ENCODE results near the gene MINPP1.

Gene MINPP1

DNA sequence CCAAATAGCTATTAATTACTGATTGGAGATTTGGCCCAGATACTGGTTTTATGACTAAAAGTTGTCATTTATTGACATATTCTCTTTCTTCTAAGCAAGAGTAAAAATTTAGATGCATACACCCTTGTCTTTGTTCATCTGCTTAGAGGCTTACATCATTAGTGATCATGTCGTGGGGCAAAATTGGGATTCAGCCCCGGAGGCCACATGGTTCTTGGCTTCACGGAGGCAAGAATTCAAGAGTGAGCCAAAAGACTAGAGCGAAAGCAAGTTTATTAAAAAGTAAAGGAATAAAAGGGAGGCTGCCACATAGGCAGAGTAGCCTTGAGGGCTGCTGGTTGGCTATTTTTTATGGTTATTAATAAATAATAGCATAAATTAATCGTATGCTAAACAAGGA is 41.1 kb downstream of the MINPP1 start:
- DNase-seq (ENCODE audit: low read depth, low spot score) = no peak
- TF ChIP-seq, protein P1, sequence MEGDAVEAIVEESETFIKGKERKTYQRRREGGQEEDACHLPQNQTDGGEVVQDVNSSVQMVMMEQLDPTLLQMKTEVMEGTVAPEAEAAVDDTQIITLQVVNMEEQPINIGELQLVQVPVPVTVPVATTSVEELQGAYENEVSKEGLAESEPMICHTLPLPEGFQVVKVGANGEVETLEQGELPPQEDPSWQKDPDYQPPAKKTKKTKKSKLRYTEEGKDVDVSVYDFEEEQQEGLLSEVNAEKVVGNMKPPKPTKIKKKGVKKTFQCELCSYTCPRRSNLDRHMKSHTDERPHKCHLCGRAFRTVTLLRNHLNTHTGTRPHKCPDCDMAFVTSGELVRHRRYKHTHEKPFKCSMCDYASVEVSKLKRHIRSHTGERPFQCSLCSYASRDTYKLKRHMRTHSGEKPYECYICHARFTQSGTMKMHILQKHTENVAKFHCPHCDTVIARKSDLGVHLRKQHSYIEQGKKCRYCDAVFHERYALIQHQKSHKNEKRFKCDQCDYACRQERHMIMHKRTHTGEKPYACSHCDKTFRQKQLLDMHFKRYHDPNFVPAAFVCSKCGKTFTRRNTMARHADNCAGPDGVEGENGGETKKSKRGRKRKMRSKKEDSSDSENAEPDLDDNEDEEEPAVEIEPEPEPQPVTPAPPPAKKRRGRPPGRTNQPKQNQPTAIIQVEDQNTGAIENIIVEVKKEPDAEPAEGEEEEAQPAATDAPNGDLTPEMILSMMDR (IDR thresholded peaks at IDR 0.05; ENCODE audit: low read depth, low read length) = no peak
- no peak overlapping the region for H3K4me3 ChIP-seq (ENCODE audit: low read depth, low read length)
- in situ Hi-C loops (cut with HindIII; ENCODE audit: low sequenced_read_pairs) = no loop called here

DNA sequence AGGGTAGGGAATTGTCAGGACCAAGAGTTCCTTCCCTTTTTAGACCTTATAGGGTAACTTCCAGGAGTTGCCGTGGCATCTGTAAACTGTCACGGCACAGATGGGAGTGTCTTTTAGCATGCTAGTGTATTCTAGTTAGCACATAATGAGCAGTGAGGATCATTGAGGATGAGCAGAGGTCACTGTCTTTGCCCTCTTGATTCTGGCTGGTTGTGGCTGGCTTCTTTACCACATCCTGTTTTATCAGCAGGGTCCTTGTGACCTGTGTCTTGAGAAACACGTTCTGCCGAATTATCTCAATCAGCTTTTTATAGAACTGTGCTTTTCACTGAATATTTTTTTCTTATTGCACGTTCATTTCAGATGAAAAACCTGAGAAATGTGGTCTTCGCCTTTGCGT is 41.5 kb downstream of the MINPP1 start:
- in situ Hi-C loops (cut with HindIII; ENCODE audit: low sequenced_read_pairs) = no loop called here
- no peak overlapping the region for H3K4me3 ChIP-seq (ENCODE audit: low read depth, low read length)
- DNase-seq (ENCODE audit: low read depth, low spot score) = no peak
- TF ChIP-seq, protein P1 (IDR thresholded peaks at IDR 0.05; ENCODE audit: low read depth, low read length) = no peak

GRCh38 chr10:87546971-87547413 is 42.3 kb downstream of the MINPP1 start:
- no peak overlapping the region for H3K4me3 ChIP-seq (ENCODE audit: low read depth, low read length)
- in situ Hi-C loops (cut with HindIII; ENCODE audit: low sequenced_read_pairs) = no loop called here
- DNase-seq (ENCODE audit: low read depth, low spot score) = no peak
- TF ChIP-seq, protein P1 (IDR thresholded peaks at IDR 0.05; ENCODE audit: low read depth, low read length) = no peak

- in situ Hi-C loops (cut with HindIII; ENCODE audit: low sequenced_read_pairs) = no loop called here
- DNase-seq (ENCODE audit: low read depth, low spot score) = peak; percentile 74
- no peak overlapping the region for H3K4me3 ChIP-seq (ENCODE audit: low read depth, low read length)
- TF ChIP-seq, protein P1 (IDR thresholded peaks at IDR 0.05; ENCODE audit: low read depth, low read length) = no peak
Observed at GRCh38 chr10:87547734-87548311, 43.1 kb downstream of the MINPP1 start.

DNA sequence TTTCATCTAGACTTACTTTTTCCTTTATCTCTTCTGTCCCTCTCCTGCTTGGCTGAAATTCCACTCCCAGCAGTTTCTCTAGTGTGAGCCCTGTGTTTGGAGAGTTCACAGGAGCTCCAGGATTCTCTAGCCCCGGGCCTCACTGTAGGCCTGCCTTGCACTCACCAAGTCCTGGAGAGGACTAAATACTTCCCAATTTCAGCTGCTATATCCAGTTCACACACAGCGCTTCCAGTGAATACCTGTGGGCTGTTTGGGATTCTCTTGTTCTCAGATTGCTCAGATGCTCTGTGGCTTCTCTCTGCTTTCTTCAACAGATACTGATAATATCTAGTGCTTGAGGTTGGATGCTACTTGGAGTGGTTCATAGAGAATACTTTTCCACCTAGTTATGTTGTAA is 46.0 kb downstream of the MINPP1 start:
- in situ Hi-C loops (cut with HindIII; ENCODE audit: low sequenced_read_pairs) = no loop called here
- TF ChIP-seq, protein P1 (IDR thresholded peaks at IDR 0.05; ENCODE audit: low read depth, low read length) = no peak
- H3K4me3 ChIP-seq (ENCODE audit: low read depth, low read length) = no peak overlapping the region
- DNase-seq (ENCODE audit: low read depth, low spot score) = no peak

DNA sequence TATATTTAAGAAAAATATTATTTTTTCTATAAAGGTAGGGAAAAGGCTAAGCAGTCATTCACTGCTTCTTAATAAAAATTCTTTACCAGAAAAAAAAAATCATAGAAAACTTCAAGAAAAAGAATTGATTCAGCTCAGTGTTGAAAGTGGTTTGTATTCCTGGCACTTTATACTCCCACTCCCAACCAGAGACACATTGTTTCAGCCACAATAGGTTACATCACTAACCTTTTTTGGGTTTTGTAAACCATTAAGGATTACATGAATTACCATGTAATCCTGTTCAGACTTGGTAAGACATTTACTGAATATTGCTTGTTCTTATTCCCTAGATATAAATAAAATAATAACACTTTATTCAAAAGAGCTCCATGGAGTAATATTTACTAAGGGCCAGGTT is 46.6 kb downstream of the MINPP1 start:
- no peak overlapping the region for H3K4me3 ChIP-seq (ENCODE audit: low read depth, low read length)
- TF ChIP-seq, protein P1 (IDR thresholded peaks at IDR 0.05; ENCODE audit: low read depth, low read length) = no peak
- in situ Hi-C loops (cut with HindIII; ENCODE audit: low sequenced_read_pairs) = no loop called here
- DNase-seq (ENCODE audit: low read depth, low spot score) = no peak

Measured in astrocyte of the spinal cord (primary cell).